PC-9 (cell line): ENCODE results near the gene NTF4.

Experiments used
- EZH2 ChIP-seq: fragments of 200-600 bp; sonication (generic); IDR thresholded peaks from 2 replicates; pipeline ENCODE4 v1.8.0; 2017; ENCODE audit warnings: antibody characterized with exemption, low read depth
- TF ChIP-seq, protein P1 (sequence below): fragments of 200-600 bp; sonication (generic); conservative IDR thresholded peaks from 2 replicates; pipeline ENCODE4 v1.6.1; 2017; ENCODE audit warnings: mixed run types, antibody characterized with exemption, mild to moderate bottlenecking, moderate library complexity

- TF ChIP-seq EZH2: no peak
- TF ChIP-seq, protein P1, sequence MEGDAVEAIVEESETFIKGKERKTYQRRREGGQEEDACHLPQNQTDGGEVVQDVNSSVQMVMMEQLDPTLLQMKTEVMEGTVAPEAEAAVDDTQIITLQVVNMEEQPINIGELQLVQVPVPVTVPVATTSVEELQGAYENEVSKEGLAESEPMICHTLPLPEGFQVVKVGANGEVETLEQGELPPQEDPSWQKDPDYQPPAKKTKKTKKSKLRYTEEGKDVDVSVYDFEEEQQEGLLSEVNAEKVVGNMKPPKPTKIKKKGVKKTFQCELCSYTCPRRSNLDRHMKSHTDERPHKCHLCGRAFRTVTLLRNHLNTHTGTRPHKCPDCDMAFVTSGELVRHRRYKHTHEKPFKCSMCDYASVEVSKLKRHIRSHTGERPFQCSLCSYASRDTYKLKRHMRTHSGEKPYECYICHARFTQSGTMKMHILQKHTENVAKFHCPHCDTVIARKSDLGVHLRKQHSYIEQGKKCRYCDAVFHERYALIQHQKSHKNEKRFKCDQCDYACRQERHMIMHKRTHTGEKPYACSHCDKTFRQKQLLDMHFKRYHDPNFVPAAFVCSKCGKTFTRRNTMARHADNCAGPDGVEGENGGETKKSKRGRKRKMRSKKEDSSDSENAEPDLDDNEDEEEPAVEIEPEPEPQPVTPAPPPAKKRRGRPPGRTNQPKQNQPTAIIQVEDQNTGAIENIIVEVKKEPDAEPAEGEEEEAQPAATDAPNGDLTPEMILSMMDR: no peak
Measured at GRCh38 chr19:49109569-49110233, 45.1 kb upstream of the NTF4 start.
